GM06990 (cell line): ENCODE data around the gene EP400.

ENCODE experiments used
- DNase-seq: peaks from one replicate; pipeline ENCODE4 v3.0.0-alpha.2; 2011; ENCODE audit not compliant: insufficient read length; ENCODE audit errors: extremely low read depth
- H3K27me3 ChIP-seq: replicated peaks from 2 replicates; pipeline ENCODE4 v1.6.0; 2011; ENCODE audit warnings: low read length; ENCODE audit not compliant: control insufficient read depth, insufficient read depth
- H3K36me3 ChIP-seq: 2 replicates; pipeline ENCODE4 v1.5.1; 2011; ENCODE audit warnings: low read length; ENCODE audit not compliant: control insufficient read depth, insufficient read depth
- H3K4me3 ChIP-seq: replicated peaks from 2 replicates; pipeline ENCODE4 v1.5.1; 2011; ENCODE audit warnings: low read depth, mild to moderate bottlenecking, control low read depth, low read length
- CTCF ChIP-seq: IDR thresholded peaks from 2 replicates; pipeline ENCODE4 v1.5.1; 2011; ENCODE audit warnings: low read length, control low read depth, mild to moderate bottlenecking, inconsistent platforms; ENCODE audit not compliant: insufficient read depth, poor library complexity, severe bottlenecking

EP400 gene

GRCh38 chr12:131986361-131986760, 36.6 kb downstream of the EP400 start:
- TF ChIP-seq CTCF = no peak
- Histone ChIP-seq H3K27me3 (no peaks in the 10 kb centered on the region), H3K4me3 (no peak overlapping the region), H3K36me3 (peaks cover 40% of the 10 kb centered on the region)
- DNase-seq = no peak

- no peak for TF ChIP-seq CTCF
- no peak for DNase-seq
- Histone ChIP-seq H3K4me3 (no peak overlapping the region), H3K27me3 (no peaks in the 10 kb centered on the region), H3K36me3 (peaks cover 35% of the 10 kb centered on the region)
Measured at GRCh38 chr12:131986910-131987309, 37.2 kb downstream of the EP400 start.

- DNase-seq = no peak
- Histone ChIP-seq H3K36me3 (peaks cover 34% of the 10 kb centered on the region), H3K27me3 (no peaks in the 10 kb centered on the region), H3K4me3 (no peak overlapping the region)
- TF ChIP-seq CTCF = no peak
Measured at GRCh38 chr12:131987552-131987951, 37.8 kb downstream of the EP400 start.

- Histone ChIP-seq H3K27me3 (no peaks in the 10 kb centered on the region), H3K4me3 (no peak overlapping the region), H3K36me3 (peaks cover 35% of the 10 kb centered on the region)
- no peak for DNase-seq
- TF ChIP-seq CTCF = no peak
Measured at GRCh38 chr12:131988054-131988796, 38.5 kb downstream of the EP400 start.

GRCh38 chr12:131989021-131989420, 39.3 kb downstream of the EP400 start:
- no peak for DNase-seq
- TF ChIP-seq CTCF = no peak
- H3K36me3 ChIP-seq = peaks cover 37% of the 10 kb centered on the region
- H3K4me3 ChIP-seq = no peak overlapping the region
- no peaks in the 10 kb centered on the region for H3K27me3 ChIP-seq
